NCI-H524 (cell line): ENCODE results near the gene PCDHGA11.
"Not testable (repeated sequence)": the region's sequence is repeated elsewhere in the genome, so short reads cannot be mapped to it uniquely, and the experiment has no call there.

Experiments used
- DNase-seq, 2 experiments: peaks; one replicate each; lab custom pipeline; 2025; lab: John Stamatoyannopoulos, UW

Gene PCDHGA11

GRCh38 chr5:141398608-141399007, 22.2 kb upstream of the PCDHGA11 start:
- no peak for DNase-seq

GRCh38 chr5:141399555-141400258, 21.1 kb upstream of the PCDHGA11 start:
- DNase-seq: no peak

- DNase-seq: peak in 1 of 2 experiments; percentile 15
Measured at GRCh38 chr5:141402553-141403243, 18.2 kb upstream of the PCDHGA11 start, which contains the start of gene PCDHGA9. TSS of gene PCDHGA9 (plus strand) at chr5:141402778. CDS start at chr5:141402953, 175 bp downstream.

GRCh38 chr5:141403387-141403786, 17.5 kb upstream of the PCDHGA11 start:
- DNase-seq: no peak

- DNase-seq: not testable (repeated sequence)
Measured at GRCh38 chr5:141407790-141408505, 12.9 kb upstream of the PCDHGA11 start, which contains the start of gene PCDHGB6. TSS of gene PCDHGB6 (plus strand) at chr5:141408021. CDS start at chr5:141408203, 182 bp downstream.

GRCh38 chr5:141409598-141410306, 11.1 kb upstream of the PCDHGA11 start:
- no peak for DNase-seq

GRCh38 chr5:141411575-141411974, 9.3 kb upstream of the PCDHGA11 start:
- no peak for DNase-seq

GRCh38 chr5:141412854-141413539, 7.9 kb upstream of the PCDHGA11 start, which contains the start of gene PCDHGA10:
TSS of gene PCDHGA10 (plus strand) at chr5:141412987. CDS start at chr5:141413176, 189 bp downstream.
- DNase-seq: peak; percentile 9 to 42

GRCh38 chr5:141413540-141414069, 7.2 kb upstream of the PCDHGA11 start:
- no peak for DNase-seq

GRCh38 chr5:141414548-141415274, 6.1 kb upstream of the PCDHGA11 start:
- not testable (repeated sequence) for DNase-seq

- not testable (repeated sequence) for DNase-seq
Measured at GRCh38 chr5:141415275-141415618, 5.6 kb upstream of the PCDHGA11 start.

GRCh38 chr5:141417494-141418172, 3.2 kb upstream of the PCDHGA11 start, which contains the start of gene PCDHGB7:
TSS of gene PCDHGB7 (plus strand) at chr5:141417677. CDS start at chr5:141417860, 183 bp downstream.
- peak; percentile 74 to 80 for DNase-seq

- DNase-seq: no peak
Measured at GRCh38 chr5:141419074-141419880, 1.6 kb upstream of the PCDHGA11 start.

- DNase-seq: no peak
Measured at GRCh38 chr5:141421489-141421855, 621 bp downstream of the PCDHGA11 start.

- no peak for DNase-seq
Measured at GRCh38 chr5:141422742-141423291, 2.0 kb downstream of the PCDHGA11 start.

- no peak for DNase-seq
Measured at GRCh38 chr5:141427783-141428426, 7.1 kb downstream of the PCDHGA11 start.

- no peak for DNase-seq
Measured at GRCh38 chr5:141430332-141431113, 9.7 kb downstream of the PCDHGA11 start, which contains the start of gene PCDHGA12. TSS of gene PCDHGA12 (plus strand) at chr5:141430507. CDS start at chr5:141430760, 253 bp downstream.
